GM23248 (cell line): ENCODE data around the gene FOXI3. TPM values are rescaled to one million over a fixed set of nuclear protein-coding genes. Genes with fewer than 3 reads are reported as not detected.
"Not testable (repeated sequence)": the region's sequence is repeated elsewhere in the genome, so short reads cannot be mapped to it uniquely, and the experiment has no call there.

Source experiments
- DNase-seq: peaks from one replicate; pipeline ENCODE4 v3.0.0-alpha.2; 2015
- H2AFZ ChIP-seq: fragments of 200-600 bp; sonication (generic); 2 replicates; pipeline ENCODE4 v1.6.1; 2016; ENCODE audit warnings: antibody characterized with exemption
- H3F3A ChIP-seq: fragments of 200-600 bp; sonication (generic); 2 replicates; pipeline ENCODE4 v1.6.1; 2016; ENCODE audit warnings: mild to moderate bottlenecking, antibody characterized with exemption, mixed run types; ENCODE audit not compliant: insufficient read depth
- H3K27ac ChIP-seq: fragments of 200-600 bp; sonication (generic); 2 replicates; pipeline ENCODE4 v1.5.1; 2016; ENCODE audit warnings: mild to moderate bottlenecking
- H3K27me3 ChIP-seq: fragments of 200-600 bp; sonication (generic); replicated peaks from 2 replicates; pipeline ENCODE4 v1.6.1; 2016; ENCODE audit warnings: mild to moderate bottlenecking; ENCODE audit not compliant: insufficient read depth
- H3K36me3 ChIP-seq: fragments of 200-600 bp; sonication (generic); 2 replicates; pipeline ENCODE4 v1.6.1; 2016; ENCODE audit warnings: low read depth, mild to moderate bottlenecking
- H3K4me1 ChIP-seq: fragments of 200-600 bp; sonication (generic); 2 replicates; pipeline ENCODE4 v1.6.1; 2016; ENCODE audit warnings: mild to moderate bottlenecking; ENCODE audit not compliant: insufficient read depth
- H3K4me2 ChIP-seq: fragments of 200-600 bp; sonication (generic); one replicate; pipeline ENCODE4 v1.6.1; 2016; ENCODE audit warnings: mild to moderate bottlenecking; ENCODE audit not compliant: unreplicated experiment
- H3K4me3 ChIP-seq: fragments of 200-600 bp; sonication (generic); 2 replicates; pipeline ENCODE4 v1.5.1; 2016; ENCODE audit warnings: mild to moderate bottlenecking
- H3K79me2 ChIP-seq: fragments of 200-600 bp; sonication (generic); 2 replicates; pipeline ENCODE4 v1.6.1; 2016; ENCODE audit warnings: mild to moderate bottlenecking; ENCODE audit not compliant: insufficient read depth
- H3K9ac ChIP-seq: fragments of 200-600 bp; sonication (generic); 2 replicates; pipeline ENCODE4 v1.6.1; 2016; ENCODE audit warnings: mild to moderate bottlenecking
- H3K9me2 ChIP-seq: fragments of 200-600 bp; sonication (generic); 2 replicates; pipeline ENCODE4 v1.6.1; 2016; ENCODE audit warnings: mixed run types, mild to moderate bottlenecking, moderate library complexity; ENCODE audit not compliant: insufficient read depth
- H3K9me3 ChIP-seq: fragments of 200-600 bp; sonication (generic); one replicate; pipeline ENCODE4 v1.6.1; 2017; ENCODE audit warnings: low read depth
- H4K20me1 ChIP-seq: fragments of 200-600 bp; sonication (generic); 2 replicates; pipeline ENCODE4 v1.6.0; 2016; ENCODE audit not compliant: insufficient read depth
- EZH2 ChIP-seq: fragments of 200-600 bp; sonication (generic); IDR thresholded peaks from 2 replicates; pipeline ENCODE4 v1.6.1; 2018; ENCODE audit warnings: antibody characterized with exemption, mild to moderate bottlenecking; ENCODE audit not compliant: insufficient read depth, poor library complexity, severe bottlenecking
- EZH2phosphoT487 ChIP-seq: fragments of 200-600 bp; sonication (generic); IDR thresholded peaks from 2 replicates; pipeline ENCODE4 v1.6.1; 2018; ENCODE audit warnings: antibody characterized with exemption, moderate library complexity, mild to moderate bottlenecking, low read depth; ENCODE audit not compliant: insufficient read depth
- WGBS, 2 experiments: methylation state at CpG; one replicate each; pipeline ENCODE4 v1.1.6; 2015 to 2017; ENCODE audit warnings: low lambda C conversion rate in 2 of 2, low coverage in 1 of 2; ENCODE audit errors: missing lambda C conversion rate in 2 of 2; 5-methylcytosine and 5-hydroxymethylcytosine counted together
- in situ Hi-C: fragments of 300-500 bp; cut with MboI; formaldehyde crosslinking; loops from 2 replicates; pipeline ENCODE4 v1.15.0; 2020
- polyA plus RNA-seq: library from polyadenylated mRNA; unstranded; fragments of >200 nt; fragmentation: Nextera tagmentation; extraction: Ambion mirVana; gene quantifications from 2 replicates; pipeline ENCODE4 v1.2.1, GENCODE V29; 2016
- total RNA-seq: library from RNA; depleted of rRNA; stranded (reverse); fragments of >200 nt; shearing (Covaris generic); gene quantifications from 2 replicates; pipeline ENCODE4 v1.2.3, GENCODE V29; 2014

FOXI3 gene
- total and polyA plus RNA-seq, 2 experiments from 2014 or later = not detected

DNA sequence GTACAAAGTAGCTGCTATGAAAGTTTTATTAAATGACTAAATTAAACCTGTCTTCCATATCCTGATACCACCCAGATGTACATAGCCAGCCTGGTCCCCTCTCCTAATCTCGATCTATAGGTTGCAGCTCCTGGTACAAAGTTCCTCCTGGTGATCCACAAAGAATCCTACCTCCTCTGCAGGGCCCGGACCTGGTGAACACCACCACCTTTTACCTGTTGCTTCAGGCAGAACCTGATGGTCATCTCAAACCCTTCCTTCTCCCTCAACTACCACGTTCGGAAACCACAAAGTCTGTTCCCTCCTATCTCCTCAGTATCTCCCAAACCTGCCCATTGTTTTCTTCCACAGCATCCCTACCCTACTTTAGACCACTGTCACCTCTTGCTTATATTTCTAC, 15.5 kb downstream of the FOXI3 start:
- Histone ChIP-seq H2AFZ (no peak overlapping the region), H3K4me2 (no peak overlapping the region), H3K9me2 (no peaks in the 10 kb centered on the region), H3K9ac (no peak overlapping the region), H3K36me3 (no peaks in the 10 kb centered on the region), H3K27me3 (peaks cover 19% of the 10 kb centered on the region), H3K79me2 (no peaks in the 10 kb centered on the region), H3F3A (no peaks in the 10 kb centered on the region), H3K9me3 (no peaks in the 10 kb centered on the region), H3K27ac (no peak overlapping the region), H4K20me1 (no peaks in the 10 kb centered on the region), H3K4me1 (no peaks in the 10 kb centered on the region), H3K4me3 (no peak overlapping the region)
- 18 to 22% methylated on average over 4 of the region's 4 CpGs for WGBS, 2 experiments
- no peak for DNase-seq
- in situ Hi-C loops = no loop called here
- no peak for TF ChIP-seq EZH2phosphoT487
- TF ChIP-seq EZH2 = no peak

- H2AFZ ChIP-seq = no peak overlapping the region
- no peaks in the 10 kb centered on the region for H3K9me3 ChIP-seq
- in situ Hi-C loops = no loop called here
- H3K4me3 ChIP-seq = no peak overlapping the region
- no peaks in the 10 kb centered on the region for H4K20me1 ChIP-seq
- H3K36me3 ChIP-seq = no peaks in the 10 kb centered on the region
- 65% methylated on average over 7 of the region's 7 CpGs for WGBS, 2 experiments
- no peaks in the 10 kb centered on the region for H3K4me1 ChIP-seq
- no peak for DNase-seq
- no peaks in the 10 kb centered on the region for H3K79me2 ChIP-seq
- H3K4me2 ChIP-seq = no peak overlapping the region
- no peaks in the 10 kb centered on the region for H3K9me2 ChIP-seq
- H3K27me3 ChIP-seq = no peaks in the 10 kb centered on the region
- TF ChIP-seq EZH2 = no peak
- TF ChIP-seq EZH2phosphoT487 = no peak
- H3F3A ChIP-seq = no peaks in the 10 kb centered on the region
- H3K9ac ChIP-seq = no peak overlapping the region
- H3K27ac ChIP-seq = no peak overlapping the region
These were observed 22.6 kb downstream of the FOXI3 start for GRCh38 chr2:88429929-88430328.

GRCh38 chr2:88423733-88424132, 28.8 kb downstream of the FOXI3 start:
- H3K27me3 ChIP-seq = no peaks in the 10 kb centered on the region
- H4K20me1 ChIP-seq = no peaks in the 10 kb centered on the region
- H3K27ac ChIP-seq = no peak overlapping the region
- H3K36me3 ChIP-seq = no peaks in the 10 kb centered on the region
- H3K9me3 ChIP-seq = no peaks in the 10 kb centered on the region
- no peaks in the 10 kb centered on the region for H3K9me2 ChIP-seq
- no peak overlapping the region for H3K4me3 ChIP-seq
- TF ChIP-seq EZH2phosphoT487 = no peak
- no peak for TF ChIP-seq EZH2
- H3K79me2 ChIP-seq = no peaks in the 10 kb centered on the region
- no peak overlapping the region for H2AFZ ChIP-seq
- H3K4me1 ChIP-seq = no peaks in the 10 kb centered on the region
- no peak overlapping the region for H3K9ac ChIP-seq
- in situ Hi-C loops = no loop called here
- no peaks in the 10 kb centered on the region for H3F3A ChIP-seq
- H3K4me2 ChIP-seq = no peak overlapping the region
- no peak for DNase-seq
- WGBS, 2 experiments = 3 to 16% methylated on average over 2 of the region's 2 CpGs

DNA sequence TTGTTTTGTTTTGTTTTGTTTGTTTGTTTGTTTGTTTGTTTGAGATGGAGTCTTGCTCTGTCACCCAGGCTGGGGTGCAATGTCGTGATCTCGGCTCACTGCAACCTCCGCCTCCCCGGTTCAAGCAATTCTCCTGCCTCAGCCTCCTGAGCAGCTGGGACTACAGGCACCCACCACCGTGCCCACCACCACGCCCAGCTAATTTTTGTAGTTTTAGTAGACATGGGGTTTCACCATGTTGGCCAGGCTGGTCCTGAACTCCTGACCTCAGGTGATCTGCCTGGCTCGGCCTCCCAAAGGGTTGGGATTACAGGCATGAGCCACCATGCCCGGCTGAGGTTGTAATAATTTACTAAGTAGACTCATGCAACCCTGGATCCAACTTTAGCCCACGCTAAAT, 33.4 kb downstream of the FOXI3 start:
- WGBS, 2 experiments = 43% methylated on average over 9 of the region's 9 CpGs
- DNase-seq = not testable (repeated sequence)

GRCh38 chr2:88416016-88416663, 36.4 kb downstream of the FOXI3 start:
- Histone ChIP-seq H3K79me2 (no peaks in the 10 kb centered on the region), H3F3A (no peaks in the 10 kb centered on the region), H3K4me2 (no peak overlapping the region), H4K20me1 (no peaks in the 10 kb centered on the region), H3K27me3 (0 out of 2 replicates have a peak, but pooled peaks cover 18% of the 10 kb centered on the region), H3K9ac (no peak overlapping the region), H3K36me3 (no peaks in the 10 kb centered on the region), H2AFZ (no peak overlapping the region), H3K4me1 (no peaks in the 10 kb centered on the region), H3K27ac (no peak overlapping the region), H3K4me3 (no peak overlapping the region), H3K9me3 (no peaks in the 10 kb centered on the region), H3K9me2 (no peaks in the 10 kb centered on the region)
- TF ChIP-seq EZH2phosphoT487 (no peak), EZH2 (no peak)
- in situ Hi-C loops = no loop called here
- WGBS, 2 experiments = 5 to 6% methylated on average over 6 of the region's 6 CpGs
- DNase-seq = no peak

More for the DNA sequence above, 33.4 kb downstream of the FOXI3 start:
- H4K20me1 ChIP-seq, H3K4me1 ChIP-seq, H3K36me3 ChIP-seq, H3K9me3 ChIP-seq, H3K4me3 ChIP-seq, H3K27ac ChIP-seq, H3K9me2 ChIP-seq, H3K79me2 ChIP-seq, H3K9ac ChIP-seq, H3F3A ChIP-seq, H2AFZ ChIP-seq, H3K4me2 ChIP-seq, in situ Hi-C loops: not testable (repeated sequence)
- 0 out of 2 replicates have a peak, but pooled peaks cover 12% of the 10 kb centered on the region for H3K27me3 ChIP-seq

- WGBS, 2 experiments = 24 to 29% methylated on average over 5 of the region's 5 CpGs
- in situ Hi-C loops = not testable (repeated sequence)
These were observed 43.6 kb downstream of the FOXI3 start for GRCh38 chr2:88408870-88409269.

More at GRCh38 chr2:88408870-88409269, 43.6 kb downstream of the FOXI3 start:
- not testable (repeated sequence) for H3K9ac ChIP-seq, H3K4me2 ChIP-seq, H4K20me1 ChIP-seq, H3K36me3 ChIP-seq, H3K9me3 ChIP-seq, H3K79me2 ChIP-seq, H3K4me1 ChIP-seq, H2AFZ ChIP-seq, H3K9me2 ChIP-seq, H3K27me3 ChIP-seq, H3K27ac ChIP-seq, H3K4me3 ChIP-seq, H3F3A ChIP-seq, DNase-seq
